ENCODE measurements around the gene MTRF1L.

- TF ChIP-seq E2F5 (CRISPR knock-in tag; conservative IDR thresholded peaks at IDR 0.05) (no peak), REST (IDR thresholded peaks at IDR 0.05; ENCODE audit: borderline replicate concordance in 1 of 2, low read depth in 1 of 2, low read length in 2 of 2) (no peak), CAMTA2 (CRISPR knock-in tag; IDR thresholded peaks at IDR 0.05; ENCODE audit: borderline replicate concordance) (no peak)
Observed at GRCh38 chr6:153031335-153031955, 28.9 kb upstream of the MTRF1L start.

All from HepG2 (cell line).